K562 treated with DMSO at 1 percent for 48 hours (cell line): Measurements from ENCODE around the gene ENTPD1. TPM values are rescaled to one million over a fixed set of nuclear protein-coding genes. Genes with fewer than 3 reads are reported as not detected.

Source experiments
- total RNA-seq: library from RNA; unstranded; fragments of 300-600 nt; gene quantifications from 2 replicates; pipeline ENCODE4 v1.2.3, GENCODE V29; 2022; ENCODE audit warnings: low replicate concordance; ENCODE audit errors: extremely low read depth

Gene ENTPD1
- not detected in 2 replicates for total RNA-seq

DNA sequence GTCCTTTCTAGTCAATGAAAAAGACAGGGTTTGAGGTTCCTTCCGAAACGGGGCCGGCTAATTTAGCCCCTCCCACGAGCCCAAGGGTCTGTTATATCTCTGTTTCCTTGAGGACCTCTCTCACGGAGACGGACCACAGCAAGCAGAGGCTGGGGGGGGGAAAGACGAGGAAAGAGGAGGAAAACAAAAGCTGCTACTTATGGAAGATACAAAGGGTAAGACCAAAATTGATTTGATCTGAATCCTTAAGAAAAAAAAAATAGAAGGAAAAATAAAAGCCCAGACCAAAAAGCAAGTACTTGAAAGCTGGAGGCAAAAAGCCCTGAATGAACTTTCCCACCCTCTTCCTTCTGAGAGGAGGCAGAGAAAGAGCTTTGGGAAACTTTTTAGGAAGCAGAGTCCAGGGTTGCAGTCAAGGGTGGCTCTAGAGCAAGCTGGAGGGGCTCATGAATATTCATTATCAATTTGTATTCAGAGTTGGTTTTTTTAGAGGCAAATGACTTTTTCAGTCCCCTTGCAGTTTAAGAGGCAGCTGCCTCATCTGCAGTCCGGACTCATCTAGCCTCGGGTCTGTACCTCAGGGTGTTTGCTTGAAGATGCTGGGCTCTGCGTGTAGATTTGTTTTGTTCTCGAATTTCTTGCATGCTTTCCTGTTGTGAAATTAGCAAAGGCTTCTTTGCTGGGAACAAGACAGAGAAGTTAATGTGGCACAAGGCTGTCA, at the start of gene ENTPD1:
Gene ENTPD1 (plus strand): TSS at position 123 of the 721 bp plus-strand sequence. CDS start 77 bp downstream, at position 200.

DNA sequence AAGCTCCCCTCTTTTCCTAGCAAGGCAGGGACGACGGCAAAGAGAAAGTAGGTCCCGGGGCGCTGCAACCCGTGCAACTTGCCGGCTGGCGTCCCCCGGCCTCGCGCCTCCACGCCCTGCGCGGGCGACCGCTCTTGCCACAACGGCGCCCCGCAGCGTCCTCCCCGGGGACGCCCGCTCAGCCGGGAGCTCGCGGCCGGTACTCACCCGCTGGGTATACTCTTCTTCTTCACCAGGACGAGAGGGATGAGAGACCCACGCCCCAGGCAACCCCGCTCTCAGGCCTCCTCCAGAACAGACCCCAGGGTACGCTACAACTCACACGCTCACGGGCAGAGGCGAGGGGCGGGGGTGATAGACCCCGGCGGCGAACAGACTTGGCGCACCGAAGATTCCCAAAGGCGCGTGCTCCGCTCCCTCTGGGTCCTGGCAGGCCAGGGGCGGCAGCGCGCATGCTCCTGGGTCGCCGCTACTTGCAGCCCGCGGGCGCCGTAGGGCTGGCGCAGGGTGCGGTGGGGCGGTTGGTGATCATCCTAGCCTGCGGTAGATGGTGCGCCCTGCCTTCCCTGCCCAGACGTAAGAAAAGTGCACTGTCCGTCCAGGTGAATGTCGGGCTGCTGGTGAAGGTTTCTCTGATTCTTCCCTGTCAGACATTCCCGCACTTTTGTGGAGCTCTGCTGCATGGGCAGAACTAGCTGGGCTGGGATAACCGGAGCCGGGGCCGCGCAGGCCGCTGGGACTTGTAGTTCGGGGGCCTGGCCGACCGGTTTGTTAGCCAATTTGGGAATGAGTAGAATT, 151.7 kb downstream of the ENTPD1 start, which contains the start of gene CC2D2B:
Gene CC2D2B (plus strand): TSS at position 520 of the 798 bp plus-strand sequence. CDS start 3,349 bp downstream, outside the sequence.

Other genes with a start within 250 kb of the ENTPD1 start
- not detected in 2 replicates for gene SORBS1, start 194.8 kb upstream of the ENTPD1 start, total RNA-seq
- not detected in 2 replicates for gene ALDH18A1, start 99.5 kb upstream of the ENTPD1 start, total RNA-seq
- not detected in 2 replicates for gene TCTN3, start 62.2 kb upstream of the ENTPD1 start, total RNA-seq
- gene CC2D2B, start 151.8 kb downstream of the ENTPD1 start, total RNA-seq, result not detected in 2 replicates